KMS-11 (cell line): ENCODE measurements around the gene LRRC63.

Source experiments
- H2AFZ ChIP-seq: fragments of 200-600 bp; sonication (generic); 2 replicates; pipeline ENCODE4 v1.6.1; 2016; ENCODE audit warnings: antibody characterized with exemption, mixed run types, low read depth
- H3K27ac ChIP-seq: fragments of 200-600 bp; sonication (generic); 2 replicates; pipeline ENCODE4 v1.6.1; 2016; ENCODE audit warnings: mild to moderate bottlenecking, mixed run types
- H3K27me3 ChIP-seq: fragments of 200-600 bp; sonication (generic); 2 replicates; pipeline ENCODE4 v1.6.1; 2017; ENCODE audit warnings: mild to moderate bottlenecking, low read depth, mixed run types, moderate library complexity; ENCODE audit not compliant: insufficient read depth
- H3K36me3 ChIP-seq: fragments of 200-600 bp; sonication (generic); 2 replicates; pipeline ENCODE4 v1.6.1; 2017; ENCODE audit warnings: mild to moderate bottlenecking, mixed run types; ENCODE audit not compliant: insufficient read depth
- H3K4me1 ChIP-seq: fragments of 200-600 bp; sonication (generic); 2 replicates; pipeline ENCODE4 v1.6.1; 2016; ENCODE audit warnings: mild to moderate bottlenecking, low read depth, mixed run types; ENCODE audit not compliant: poor library complexity, severe bottlenecking
- H3K4me2 ChIP-seq: fragments of 200-600 bp; sonication (generic); 2 replicates; pipeline ENCODE4 v1.7.0; 2016; ENCODE audit warnings: mild to moderate bottlenecking, mixed run types
- H3K4me3 ChIP-seq: fragments of 200-600 bp; sonication (generic); IDR thresholded peaks from 2 replicates; pipeline ENCODE4 v1.6.1; 2017; ENCODE audit warnings: low read depth, low read length, mixed read lengths; ENCODE audit not compliant: insufficient read depth
- H3K79me2 ChIP-seq: fragments of 200-600 bp; sonication (generic); 2 replicates; pipeline ENCODE4 v1.6.1; 2016; ENCODE audit warnings: low read depth, mixed run types; ENCODE audit not compliant: insufficient read depth
- H3K9ac ChIP-seq: fragments of 200-600 bp; sonication (generic); 2 replicates; pipeline ENCODE4 v1.6.1; 2016; ENCODE audit warnings: mild to moderate bottlenecking, mixed run types
- H4K20me1 ChIP-seq: fragments of 200-600 bp; sonication (generic); 2 replicates; pipeline ENCODE4 v1.6.1; 2016; ENCODE audit warnings: mild to moderate bottlenecking, mixed run types; ENCODE audit not compliant: insufficient read depth
- CTCF ChIP-seq: fragments of 200-600 bp; sonication (generic); conservative IDR thresholded peaks from 2 replicates; pipeline ENCODE4 v1.6.1; 2017; ENCODE audit warnings: low read depth, mild to moderate bottlenecking, antibody characterized with exemption, low read length, moderate library complexity, mixed read lengths

The LRRC63 gene

GRCh38 chr13:46166224-46166584 lies 45.5 kb upstream of the LRRC63 start:
- Histone ChIP-seq H3K4me1 (peaks cover 43% of the 10 kb centered on the region), H3K4me2 (peak overlapping the region; percentile 39), H3K4me3 (no peak overlapping the region), H4K20me1 (no peaks in the 10 kb centered on the region), H3K27ac (peak overlapping the region; percentile 49; the same call in 1 of the 2 replicates), H3K9ac (no peak overlapping the region), H3K36me3 (no peaks in the 10 kb centered on the region), H2AFZ (no peak overlapping the region), H3K27me3 (0 out of 2 replicates have a peak, but pooled peaks cover 4% of the 10 kb centered on the region), H3K79me2 (no peaks in the 10 kb centered on the region)
- TF ChIP-seq CTCF: no peak

GRCh38 chr13:46166947-46167610 lies 44.6 kb upstream of the LRRC63 start:
- no peak overlapping the region for H2AFZ ChIP-seq
- H4K20me1 ChIP-seq: no peaks in the 10 kb centered on the region
- H3K4me2 ChIP-seq: no peak overlapping the region
- no peak overlapping the region for H3K27ac ChIP-seq
- H3K9ac ChIP-seq: no peak overlapping the region
- H3K4me1 ChIP-seq: peaks cover 43% of the 10 kb centered on the region
- no peaks in the 10 kb centered on the region for H3K79me2 ChIP-seq
- H3K27me3 ChIP-seq: 0 out of 2 replicates have a peak, but pooled peaks cover 4% of the 10 kb centered on the region
- no peaks in the 10 kb centered on the region for H3K36me3 ChIP-seq
- no peak overlapping the region for H3K4me3 ChIP-seq
- TF ChIP-seq CTCF: no peak

GRCh38 chr13:46168341-46168740 lies 43.4 kb upstream of the LRRC63 start:
- no peaks in the 10 kb centered on the region for H3K36me3 ChIP-seq
- H3K9ac ChIP-seq: no peak overlapping the region
- peaks cover 46% of the 10 kb centered on the region for H3K4me1 ChIP-seq
- TF ChIP-seq CTCF: no peak
- no peak overlapping the region for H3K4me2 ChIP-seq
- no peaks in the 10 kb centered on the region for H3K79me2 ChIP-seq
- H3K27me3 ChIP-seq: 0 out of 2 replicates have a peak, but pooled peaks cover 4% of the 10 kb centered on the region
- no peak overlapping the region for H3K27ac ChIP-seq
- no peaks in the 10 kb centered on the region for H4K20me1 ChIP-seq
- H3K4me3 ChIP-seq: no peak overlapping the region
- H2AFZ ChIP-seq: no peak overlapping the region

- no peaks in the 10 kb centered on the region for H3K79me2 ChIP-seq
- H3K27ac ChIP-seq: no peak overlapping the region
- no peak overlapping the region for H2AFZ ChIP-seq
- peaks cover 48% of the 10 kb centered on the region for H3K4me1 ChIP-seq
- H4K20me1 ChIP-seq: no peaks in the 10 kb centered on the region
- TF ChIP-seq CTCF: no peak
- H3K4me2 ChIP-seq: no peak overlapping the region
- no peaks in the 10 kb centered on the region for H3K36me3 ChIP-seq
- 0 out of 2 replicates have a peak, but pooled peaks cover 4% of the 10 kb centered on the region for H3K27me3 ChIP-seq
- H3K9ac ChIP-seq: no peak overlapping the region
- H3K4me3 ChIP-seq: no peak overlapping the region
Measured at GRCh38 chr13:46168783-46169182, 42.9 kb upstream of the LRRC63 start.
